ENCODE data around the gene C1QTNF12. TPM values are rescaled to one million over a fixed set of nuclear protein-coding genes. Genes with fewer than 3 reads are reported as not detected.
"Not testable (repeated sequence)": the region's sequence is repeated elsewhere in the genome, so short reads cannot be mapped to it uniquely, and the experiment has no call there.

The C1QTNF12 gene
- total RNA-seq, 1 donor from 2014 or later = 1.2 TPM

DNA sequence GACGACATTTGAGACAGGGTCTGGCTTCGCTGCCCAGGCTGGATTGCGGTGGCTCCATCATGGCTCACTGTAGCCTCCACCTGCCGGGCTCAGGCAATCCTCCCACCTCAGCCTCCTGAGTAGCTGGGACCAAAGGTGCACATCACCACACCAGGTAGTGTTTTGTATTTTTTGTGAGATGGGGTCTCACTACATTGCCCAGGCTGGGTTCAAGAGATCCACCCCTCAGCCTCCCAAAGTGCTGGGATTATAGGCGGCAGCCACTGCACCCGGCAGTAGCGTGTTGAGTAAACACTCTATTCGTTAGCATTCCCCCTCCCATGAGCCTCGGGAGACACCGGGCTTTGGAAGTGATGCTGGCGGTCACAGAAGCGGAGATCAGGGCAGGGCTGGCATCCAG is 6.8 kb upstream of the C1QTNF12 start:
- TF ChIP-seq, protein P1, sequence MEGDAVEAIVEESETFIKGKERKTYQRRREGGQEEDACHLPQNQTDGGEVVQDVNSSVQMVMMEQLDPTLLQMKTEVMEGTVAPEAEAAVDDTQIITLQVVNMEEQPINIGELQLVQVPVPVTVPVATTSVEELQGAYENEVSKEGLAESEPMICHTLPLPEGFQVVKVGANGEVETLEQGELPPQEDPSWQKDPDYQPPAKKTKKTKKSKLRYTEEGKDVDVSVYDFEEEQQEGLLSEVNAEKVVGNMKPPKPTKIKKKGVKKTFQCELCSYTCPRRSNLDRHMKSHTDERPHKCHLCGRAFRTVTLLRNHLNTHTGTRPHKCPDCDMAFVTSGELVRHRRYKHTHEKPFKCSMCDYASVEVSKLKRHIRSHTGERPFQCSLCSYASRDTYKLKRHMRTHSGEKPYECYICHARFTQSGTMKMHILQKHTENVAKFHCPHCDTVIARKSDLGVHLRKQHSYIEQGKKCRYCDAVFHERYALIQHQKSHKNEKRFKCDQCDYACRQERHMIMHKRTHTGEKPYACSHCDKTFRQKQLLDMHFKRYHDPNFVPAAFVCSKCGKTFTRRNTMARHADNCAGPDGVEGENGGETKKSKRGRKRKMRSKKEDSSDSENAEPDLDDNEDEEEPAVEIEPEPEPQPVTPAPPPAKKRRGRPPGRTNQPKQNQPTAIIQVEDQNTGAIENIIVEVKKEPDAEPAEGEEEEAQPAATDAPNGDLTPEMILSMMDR (IDR thresholded peaks at IDR 0.05) = no peak
- no peaks in the 10 kb centered on the region for H3K27me3 ChIP-seq (ENCODE audit: low read depth)

DNA sequence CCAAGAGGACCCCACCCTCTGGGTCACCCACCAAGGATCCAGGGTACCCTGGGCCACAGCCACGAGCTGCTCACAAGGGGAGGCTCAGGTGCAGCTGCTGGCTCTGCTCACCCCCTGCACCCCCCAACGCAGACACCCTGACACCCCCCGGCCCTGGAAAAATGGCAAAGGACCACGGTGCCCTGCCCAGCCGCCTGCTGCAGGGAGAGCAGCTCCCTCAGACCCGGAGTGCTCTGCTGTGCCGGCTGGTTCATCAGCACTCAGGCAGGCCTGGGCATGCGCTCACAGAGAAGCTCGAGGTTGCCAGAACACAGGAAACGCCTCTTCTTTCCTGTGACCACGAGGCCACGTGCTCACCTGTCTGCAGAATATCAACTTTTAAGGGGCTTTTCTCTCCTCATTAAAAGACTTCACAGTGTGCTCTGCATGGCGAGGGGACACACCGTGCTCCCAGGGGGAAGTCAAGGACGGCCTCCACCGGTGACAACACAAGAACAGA is 4.3 kb upstream of the C1QTNF12 start:
- no peaks in the 10 kb centered on the region for H3K4me1 ChIP-seq
- TF ChIP-seq, protein P1 (IDR thresholded peaks at IDR 0.05) = no peak
- intact Hi-C loops (cut with DNase I) = no loop called here
- no peak for DNase-seq
- ATAC-seq = peak; percentile 12
- peaks cover 34% of the 10 kb centered on the region for H3K36me3 ChIP-seq
- H3K27ac ChIP-seq = no peak overlapping the region
- H3K9me3 ChIP-seq = no peaks in the 10 kb centered on the region
- peaks cover 19% of the 10 kb centered on the region for H3K27me3 ChIP-seq (ENCODE audit: low read depth)
- no peak overlapping the region for H3K4me3 ChIP-seq

More for the DNA sequence above, 6.8 kb upstream of the C1QTNF12 start:
- H3K36me3 ChIP-seq = peaks cover 47% of the 10 kb centered on the region
- ATAC-seq (no peak), DNase-seq (no peak)
- intact Hi-C loops (cut with DNase I) = no loop called here
- H3K9me3 ChIP-seq = no peaks in the 10 kb centered on the region
- H3K4me3 ChIP-seq = no peak overlapping the region
- no peak overlapping the region for H3K27ac ChIP-seq
- no peaks in the 10 kb centered on the region for H3K4me1 ChIP-seq

DNA sequence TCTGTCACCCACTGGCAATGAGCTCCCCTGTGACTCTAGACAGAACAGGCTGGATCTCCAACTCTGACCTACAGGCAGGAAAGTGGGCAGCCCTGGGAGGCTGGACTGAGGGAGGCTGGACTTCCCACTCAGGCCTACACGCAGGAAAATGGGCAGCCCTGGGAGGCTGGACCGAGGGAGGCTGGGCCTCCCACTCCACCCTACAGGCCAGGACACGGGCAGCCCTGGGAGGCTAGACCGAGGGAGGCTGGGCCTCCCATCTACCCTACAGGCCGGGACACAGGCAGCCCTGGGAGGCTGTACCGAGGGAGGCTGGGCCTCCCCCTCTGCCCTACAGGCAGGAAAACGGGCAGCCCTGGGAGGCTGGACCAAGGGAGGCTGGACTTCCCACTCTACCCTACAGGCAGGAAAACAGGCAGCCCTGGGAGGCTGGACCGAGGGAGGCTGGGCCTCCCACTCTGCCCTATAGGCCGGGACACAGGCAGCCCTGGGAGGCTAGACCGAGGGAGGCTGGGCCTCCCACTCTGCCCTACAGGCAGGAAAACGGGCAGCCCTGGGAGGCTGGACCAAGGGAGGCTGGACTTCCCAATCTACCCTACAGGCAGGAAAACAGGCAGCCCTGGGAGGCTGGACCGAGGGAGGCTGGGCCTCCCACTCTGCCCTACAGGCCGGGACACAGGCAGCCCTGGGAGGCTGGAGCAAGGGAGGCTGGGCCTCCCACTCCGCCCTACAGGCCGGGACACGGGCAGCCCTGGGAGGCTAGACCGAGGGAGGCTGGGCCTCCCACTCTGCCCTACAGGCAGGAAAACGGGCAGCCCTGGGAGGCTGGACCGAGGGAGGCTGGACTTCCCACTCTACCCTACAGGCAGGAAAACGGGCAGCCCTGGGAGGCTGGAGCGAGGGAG is 1.7 kb upstream of the C1QTNF12 start:
- ATAC-seq = not testable (repeated sequence)

DNA sequence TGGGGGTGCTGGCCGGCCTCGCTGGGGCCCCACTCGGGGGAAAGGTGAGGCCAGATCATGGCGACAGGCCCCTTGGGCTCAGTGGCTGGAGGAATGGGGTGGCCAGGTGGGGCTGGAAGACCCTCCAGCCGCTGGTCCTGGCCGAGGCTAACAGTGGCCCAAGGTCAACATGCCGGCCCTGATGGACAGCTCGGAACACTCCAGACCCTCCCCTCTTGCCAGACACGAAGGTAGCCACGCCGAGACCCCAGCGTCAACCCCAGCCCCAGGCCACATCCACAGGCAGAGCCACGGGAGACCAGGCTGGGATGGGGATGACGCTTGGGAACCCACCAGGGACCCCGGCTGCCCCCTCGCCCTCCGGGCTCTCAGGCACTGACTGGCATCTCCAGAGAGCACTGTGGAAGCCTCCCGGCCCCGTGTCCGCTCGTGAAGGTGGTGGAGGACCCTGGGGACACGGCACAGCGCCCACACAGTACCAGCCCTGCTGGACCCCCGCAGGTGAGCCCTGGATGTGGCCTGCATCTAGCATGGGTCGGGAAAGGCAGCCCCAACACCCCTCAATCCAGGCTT is 905 bp upstream of the C1QTNF12 start:
- TF ChIP-seq, protein P1 (IDR thresholded peaks at IDR 0.05) = no peak
- no peaks in the 10 kb centered on the region for H3K9me3 ChIP-seq
- H3K27me3 ChIP-seq (ENCODE audit: low read depth) = peaks cover 36% of the 10 kb centered on the region
- no peak overlapping the region for H3K4me3 ChIP-seq
- DNase-seq (no peak), ATAC-seq (peak in 1 of 2 donors; percentile 21)
- intact Hi-C loops (cut with DNase I) = no loop called here
- no peaks in the 10 kb centered on the region for H3K4me1 ChIP-seq
- peaks cover 2% of the 10 kb centered on the region for H3K36me3 ChIP-seq
- no peak overlapping the region for H3K27ac ChIP-seq

More for the DNA sequence above, 1.7 kb upstream of the C1QTNF12 start:
- intact Hi-C loops (cut with DNase I); H3K4me1 ChIP-seq; H3K9me3 ChIP-seq; H3K4me3 ChIP-seq; H3K27ac ChIP-seq; DNase-seq; H3K36me3 ChIP-seq: not testable (repeated sequence)
- H3K27me3 ChIP-seq (ENCODE audit: low read depth) = peaks cover 36% of the 10 kb centered on the region

DNA sequence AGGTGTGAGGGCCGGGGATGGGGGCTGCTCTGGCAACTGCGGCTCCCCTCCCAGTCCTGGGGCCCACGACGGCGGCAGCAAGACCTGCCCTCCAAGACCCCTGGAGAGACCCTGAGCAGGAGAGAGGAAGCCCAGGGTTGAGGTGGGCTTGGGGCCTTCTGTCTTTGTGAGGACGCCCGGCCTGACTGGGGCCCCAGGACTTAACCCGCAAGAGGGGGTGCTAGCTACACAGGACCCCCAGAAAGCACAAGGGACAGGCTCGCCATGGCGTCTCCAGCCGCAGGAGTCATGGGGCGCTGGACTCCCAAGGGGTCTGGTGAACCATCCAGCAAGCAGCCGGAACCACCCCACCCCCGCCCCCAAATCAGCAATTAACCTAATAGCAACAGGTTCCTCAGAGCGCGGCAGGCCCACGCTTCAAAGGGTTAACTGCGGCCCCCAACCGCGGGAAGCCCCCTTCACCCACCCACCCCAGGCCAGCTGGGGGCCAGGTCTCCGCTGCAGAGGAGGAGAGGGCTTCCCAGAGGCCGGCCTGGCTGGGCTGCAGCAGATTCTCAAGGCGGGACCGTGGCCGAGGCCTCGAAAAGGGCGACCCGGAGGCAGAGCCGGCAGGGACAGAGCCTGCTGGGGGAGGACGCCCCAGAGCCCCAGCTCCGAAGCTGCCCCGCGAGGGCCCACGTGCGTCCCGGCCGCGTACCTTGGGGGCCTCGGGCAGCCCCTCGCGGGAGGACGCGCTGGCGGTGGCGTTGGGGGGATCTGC is 525 bp downstream of the C1QTNF12 start:
- H3K27me3 ChIP-seq (ENCODE audit: low read depth) = peaks cover 47% of the 10 kb centered on the region
- TF ChIP-seq, protein P1 (IDR thresholded peaks at IDR 0.05) = no peak
- H3K4me1 ChIP-seq = no peaks in the 10 kb centered on the region
- DNase-seq = no peak
- no peak overlapping the region for H3K27ac ChIP-seq
- intact Hi-C loops (cut with DNase I) = no loop called here
- H3K4me3 ChIP-seq = no peak overlapping the region
- no peak for ATAC-seq
- H3K36me3 ChIP-seq = no peaks in the 10 kb centered on the region
- no peaks in the 10 kb centered on the region for H3K9me3 ChIP-seq
